T-cell (primary cell): Measurements from ENCODE around the gene ALKBH1. TPM values are rescaled to one million over a fixed set of nuclear protein-coding genes. Genes with fewer than 3 reads are reported as not detected.

Source experiments
- ATAC-seq, 4 experiments: fragments of 200-7000 bp in 3 of 4; fragments of 150-1000 bp in 1 of 4; cut with Tn5 transposase; replicated peaks in 1 of 4; 1 replicate in 3 of 4; 2 replicates in 1 of 4; pipeline ENCODE4 v1.10.0; 2021; ENCODE audit warnings: moderate library complexity in 3 of 4, mild to moderate bottlenecking in 2 of 4, moderate number of reproducible peaks in 1 of 4
- CTCF ChIA-PET, 2 donors: fragments of 300-600 bp; sonication (Branson Sonifier 250); formaldehyde crosslinking; loops; one replicate each; lab custom pipeline; 2022; ENCODE audit warnings: antibody characterized with exemption in 2 of 2; lab: Charles Lee
- POLR2A ChIA-PET, 2 donors: fragments of 300-600 bp; sonication (Branson Sonifier 250); formaldehyde crosslinking; loops; one replicate each; lab custom pipeline; 2022; ENCODE audit warnings: antibody characterized with exemption in 2 of 2; lab: Charles Lee
- DNase-seq, 35 experiments: peaks; one replicate each; pipeline versions ENCODE4 v3.0.0 to v3.0.0-alpha.2; 2013 to 2023
- H3K27ac ChIP-seq: one replicate; pipeline ENCODE4 v1.5.1; 2013; ENCODE audit warnings: low read length
- H3K27me3 ChIP-seq, 2 experiments: replicated peaks in 1 of 2; 1 replicate in 1 of 2; 2 replicates in 1 of 2; pipeline versions ENCODE4 v1.6.1 to v1.7.0; 2013; ENCODE audit warnings: low read length in 1 of 2, mixed read lengths in 1 of 2; ENCODE audit not compliant: control insufficient read depth in 2 of 2, insufficient read depth in 2 of 2; ENCODE audit errors: extremely low read depth in 1 of 2
- H3K36me3 ChIP-seq, 2 donors: 1 replicate in 1 of 2; 2 replicates in 1 of 2; pipeline versions ENCODE4 v1.6.1 to v1.7.0; 2013; ENCODE audit warnings: low read length in 1 of 2; ENCODE audit not compliant: control insufficient read depth in 2 of 2, insufficient read depth in 1 of 2; ENCODE audit errors: extremely low read depth in 1 of 2
- H3K4me1 ChIP-seq, 2 experiments: 1 replicate in 1 of 2; 2 replicates in 1 of 2; pipeline versions ENCODE4 v1.6.1 to v1.7.0; 2013; ENCODE audit warnings: low read length in 2 of 2, mixed read lengths in 1 of 2; ENCODE audit not compliant: insufficient read depth in 2 of 2, control insufficient read depth in 1 of 2; ENCODE audit errors: extremely low read depth in 1 of 2
- H3K4me3 ChIP-seq, 2 donors: 1 replicate in 1 of 2; 2 replicates in 1 of 2; pipeline versions ENCODE4 v1.5.1 to v1.7.0; 2013; ENCODE audit warnings: mild to moderate bottlenecking in 2 of 2, low read length in 1 of 2, moderate library complexity in 1 of 2; ENCODE audit not compliant: control insufficient read depth in 1 of 2; ENCODE audit errors: extremely low read depth in 1 of 2
- H3K9me3 ChIP-seq: 2 replicates; pipeline ENCODE4 v1.7.0; 2013
- H3K27ac Mint-ChIP-seq, 2 donors: one replicate each; pipeline ENCODE4 v1.8.0; 2020 to 2021; ENCODE audit warnings: mild to moderate bottlenecking in 2 of 2, mixed read lengths in 2 of 2
- H3K27me3 Mint-ChIP-seq, 2 donors: one replicate each; pipeline ENCODE4 v1.8.0; 2021 to 2022; ENCODE audit warnings: mixed read lengths in 2 of 2
- H3K36me3 Mint-ChIP-seq: one replicate; pipeline ENCODE4 v1.8.0; 2021; ENCODE audit warnings: mixed read lengths
- H3K4me1 Mint-ChIP-seq, 3 donors: one replicate each; pipeline ENCODE4 v1.8.0; 2020 to 2022; ENCODE audit warnings: mixed read lengths in 3 of 3, mild to moderate bottlenecking in 1 of 3
- H3K4me3 Mint-ChIP-seq, 3 donors: one replicate each; pipeline ENCODE4 v1.8.0; 2020 to 2022; ENCODE audit warnings: mild to moderate bottlenecking in 3 of 3, mixed read lengths in 3 of 3, moderate library complexity in 3 of 3
- H3K9me3 Mint-ChIP-seq, 3 donors: one replicate each; pipeline ENCODE4 v1.8.0; 2020 to 2022; ENCODE audit warnings: mixed read lengths in 3 of 3
- WGBS: methylation state at CpG from one replicate; pipeline ENCODE4 v1.1.5; 2013; ENCODE audit warnings: missing lambda C conversion rate; ENCODE audit not compliant: insufficient coverage; 5-methylcytosine and 5-hydroxymethylcytosine counted together
- total RNA-seq, 35 experiments: library from RNA in 6 of 35; stranded (reverse) in 6 of 35; fragments of 120-200 nt in 1 of 35; gene quantifications; one replicate each; pipeline versions ENCODE4 v1.2.1 to v1.2.4 and lab custom pipeline; 2013 to 2026

The ALKBH1 gene
- total RNA-seq, 5 donors from 2014 or later (not counting 1 experiment from before 2014, with no cell fraction given): 9.1 to 20.2 (median 17.9) TPM

GRCh38 chr14:77682158-77682553 lies 25.7 kb downstream of the ALKBH1 start:
- ChIA-PET CTCF (no interaction called here), POLR2A (no interaction called here)
- peaks cover 48% of the 10 kb centered on the region for H3K36me3 Mint-ChIP-seq

GRCh38 chr14:77681196-77682157 lies 26.3 kb downstream of the ALKBH1 start:
- DNase-seq (no peak), ATAC-seq (no peak)
- Mint-ChIP-seq H3K27me3 (no peaks in the 10 kb centered on the region), H3K36me3 (peaks cover 43% of the 10 kb centered on the region), H3K4me3 (no peak overlapping the region), H3K27ac (no peak overlapping the region), H3K9me3 (no peaks in the 10 kb centered on the region), H3K4me1 (peaks cover 0 to 4% (median 2%) of the 10 kb centered on the region in 3 donors)
- no peaks in the 10 kb centered on the region for H3K27me3 ChIP-seq
- POLR2A ChIA-PET: no interaction called here
- H3K4me1 ChIP-seq: no peaks in the 10 kb centered on the region
- peaks cover 0 to 13% of the 10 kb centered on the region in 2 donors for H3K36me3 ChIP-seq
- WGBS: 97% methylated on average over 5 of the region's 7 CpGs
- no peaks in the 10 kb centered on the region for H3K9me3 ChIP-seq
- CTCF ChIA-PET: interaction anchor here in 1 of 2 donors (0.6 kb wide), 1 partner anchor 87 kb away, joined by 4 read pairs; no protein-coding TSS in a partner anchor
- H3K4me3 ChIP-seq: no peak overlapping the region
- no peak overlapping the region for H3K27ac ChIP-seq

More at GRCh38 chr14:77682158-77682553, 25.7 kb downstream of the ALKBH1 start:
- H3K27ac Mint-ChIP-seq: no peak overlapping the region
- Histone ChIP-seq H3K9me3 (no peaks in the 10 kb centered on the region), H3K27me3 (no peaks in the 10 kb centered on the region), H3K4me3 (no peak overlapping the region), H3K4me1 (no peaks in the 10 kb centered on the region), H3K27ac (no peak overlapping the region), H3K36me3 (peaks cover 0 to 15% of the 10 kb centered on the region in 2 donors)
- peaks cover 0 to 4% (median 2%) of the 10 kb centered on the region in 3 donors for H3K4me1 Mint-ChIP-seq
- WGBS: no CpG with 5 or more reads among the region's 1 CpG
- no peak for ATAC-seq
- no peak for DNase-seq
- no peaks in the 10 kb centered on the region for H3K27me3 Mint-ChIP-seq
- no peaks in the 10 kb centered on the region for H3K9me3 Mint-ChIP-seq
- H3K4me3 Mint-ChIP-seq: no peak overlapping the region

- H3K36me3 ChIP-seq: peaks cover 7 to 53% of the 10 kb centered on the region in 2 donors
- Mint-ChIP-seq H3K9me3 (no peaks in the 10 kb centered on the region), H3K4me3 (no peak overlapping the region), H3K4me1 (no peaks in the 10 kb centered on the region), H3K27ac (no peak overlapping the region), H3K27me3 (no peaks in the 10 kb centered on the region), H3K36me3 (peaks cover 57% of the 10 kb centered on the region)
- no peak overlapping the region for H3K27ac ChIP-seq
- ChIA-PET CTCF (interaction anchor here in 1 of 2 donors (0.6 to 0.7 kb wide), 2 partner anchors 75 to 581 kb away, joined by 3 to 4 read pairs; no protein-coding TSS in a partner anchor), POLR2A (no interaction called here)
- DNase-seq: no peak
- no peaks in the 10 kb centered on the region for H3K9me3 ChIP-seq
- no peak overlapping the region for H3K4me3 ChIP-seq
- 100% methylated on average over 2 of the region's 8 CpGs for WGBS
- no peak for ATAC-seq
- no peaks in the 10 kb centered on the region for H3K27me3 ChIP-seq
- H3K4me1 ChIP-seq: no peaks in the 10 kb centered on the region
Measured at GRCh38 chr14:77674931-77675330, 32.9 kb downstream of the ALKBH1 start.

GRCh38 chr14:77673193-77673592 lies 34.6 kb downstream of the ALKBH1 start:
- ATAC-seq: no peak
- Mint-ChIP-seq H3K27ac (no peak overlapping the region), H3K27me3 (no peaks in the 10 kb centered on the region), H3K4me1 (no peaks in the 10 kb centered on the region), H3K9me3 (no peaks in the 10 kb centered on the region), H3K4me3 (no peak overlapping the region), H3K36me3 (peaks cover 41% of the 10 kb centered on the region)
- POLR2A ChIA-PET: no interaction called here
- Histone ChIP-seq H3K4me1 (no peaks in the 10 kb centered on the region), H3K4me3 (no peak overlapping the region), H3K27me3 (no peaks in the 10 kb centered on the region), H3K27ac (no peak overlapping the region), H3K36me3 (peaks cover 7 to 42% of the 10 kb centered on the region in 2 donors), H3K9me3 (no peaks in the 10 kb centered on the region)
- CTCF ChIA-PET: no interaction called here
- DNase-seq: no peak

- no peak overlapping the region for H3K4me3 Mint-ChIP-seq
- H3K27me3 Mint-ChIP-seq: no peaks in the 10 kb centered on the region
- H3K9me3 Mint-ChIP-seq: no peaks in the 10 kb centered on the region
- H3K4me1 ChIP-seq: no peaks in the 10 kb centered on the region
- no peaks in the 10 kb centered on the region for H3K27me3 ChIP-seq
- DNase-seq: no peak
- no peaks in the 10 kb centered on the region for H3K9me3 ChIP-seq
- H3K4me1 Mint-ChIP-seq: no peaks in the 10 kb centered on the region
- no peak overlapping the region for H3K4me3 ChIP-seq
- ChIA-PET POLR2A (interaction anchor here in 1 of 2 donors (0.7 kb wide), 2 partner anchors 28 to 97 kb away, joined by 4 read pairs; no protein-coding TSS in a partner anchor), CTCF (interaction anchor here in 1 of 2 donors (1.0 kb wide), 1 partner anchor 9 kb away, joined by 3 read pairs; no protein-coding TSS in a partner anchor)
- peaks cover 0 to 2% of the 10 kb centered on the region in 2 donors for H3K36me3 ChIP-seq
- H3K27ac Mint-ChIP-seq: no peak overlapping the region
- H3K27ac ChIP-seq: no peak overlapping the region
- peaks cover 2% of the 10 kb centered on the region for H3K36me3 Mint-ChIP-seq
- ATAC-seq: no peak
Measured at GRCh38 chr14:77667331-77667730, 40.5 kb downstream of the ALKBH1 start.

- no peak overlapping the region for H3K27ac Mint-ChIP-seq
Measured at GRCh38 chr14:77663293-77663692, 44.5 kb downstream of the ALKBH1 start.

More at GRCh38 chr14:77663293-77663692, 44.5 kb downstream of the ALKBH1 start:
- Mint-ChIP-seq H3K4me1 (no peaks in the 10 kb centered on the region), H3K27me3 (no peaks in the 10 kb centered on the region), H3K36me3 (no peaks in the 10 kb centered on the region), H3K4me3 (no peak overlapping the region), H3K9me3 (no peaks in the 10 kb centered on the region)
- ChIA-PET CTCF (interaction anchor here in 1 of 2 donors (0.6 kb wide), 1 partner anchor 112 kb away, joined by 3 read pairs; no protein-coding TSS in a partner anchor), POLR2A (no interaction called here)
- Histone ChIP-seq H3K36me3 (no peaks in the 10 kb centered on the region), H3K4me1 (no peaks in the 10 kb centered on the region), H3K4me3 (no peak overlapping the region), H3K9me3 (no peaks in the 10 kb centered on the region), H3K27me3 (no peaks in the 10 kb centered on the region), H3K27ac (no peak overlapping the region)
- ATAC-seq: no peak
- WGBS: 80% methylated on average over 5 of the region's 6 CpGs
- no peak for DNase-seq
